Body of pancreas (tissue), 4 donors: ENCODE data around the gene IL34. TPM values are rescaled to one million over a fixed set of nuclear protein-coding genes. Genes with fewer than 3 reads are reported as not detected.
A peak's percentile ranks its signal among the peaks of the same experiment; 100 is the strongest.

ENCODE experiments used
- ATAC-seq: fragments of 150-250 bp; one replicate; pipeline ENCODE4 v1.9.1; 2016
- DNase-seq, 4 donors: peaks; one replicate each; pipeline ENCODE4 v3.0.0-alpha.2; 2019
- H3K27ac ChIP-seq, 4 donors: fragments of 200-600 bp; sonication (generic); 1 replicate in 3 of 4; 2 replicates in 1 of 4; pipeline versions ENCODE4 v1.5.1 to v1.6.1; 2016 to 2019; ENCODE audit warnings: mild to moderate bottlenecking in 1 of 4, mixed read lengths in 1 of 4, moderate library complexity in 1 of 4
- H3K27me3 ChIP-seq, 2 donors: fragments of 200-600 bp; sonication (generic); one replicate each; pipeline ENCODE4 v1.6.0; 2016; ENCODE audit warnings: mild to moderate bottlenecking in 1 of 2
- H3K36me3 ChIP-seq, 2 donors: fragments of 200-600 bp; sonication (generic); replicated peaks in 1 of 2; 2 replicates each; pipeline ENCODE4 v1.5.1; 2016; ENCODE audit warnings: low read depth in 2 of 2; ENCODE audit not compliant: insufficient read depth in 1 of 2
- H3K4me1 ChIP-seq: fragments of 200-600 bp; sonication (generic); one replicate; pipeline ENCODE4 v1.6.0; 2016
- H3K4me3 ChIP-seq, 2 donors: fragments of 200-600 bp; sonication (generic); 1 replicate in 1 of 2; 2 replicates in 1 of 2; pipeline ENCODE4 v1.5.1; 2016 to 2019
- H3K9me3 ChIP-seq, 3 donors: fragments of 200-600 bp; sonication (generic); 1 replicate in 2 of 3; 2 replicates in 1 of 3; pipeline ENCODE4 v1.5.1; 2016
- CTCF ChIP-seq, 7 experiments: fragments of 450-650 bp in 4 of 7; fragments of 200-600 bp in 3 of 7; sonication (generic) in 3 of 7; IDR thresholded peaks; one replicate each; pipeline ENCODE4 v1.5.1; 2016 to 2019; ENCODE audit warnings: antibody characterized with exemption in 7 of 7
- POLR2A ChIP-seq, 3 donors: fragments of 450-650 bp; IDR thresholded peaks; one replicate each; pipeline ENCODE4 v1.6.1; 2016; ENCODE audit warnings: antibody characterized with exemption in 3 of 3, mild to moderate bottlenecking in 2 of 3
- WGBS, 2 donors: methylation state at CpG; one replicate each; pipeline ENCODE4 v1.1.5; 2017; 5-methylcytosine and 5-hydroxymethylcytosine counted together
- intact Hi-C: fragments of 100-400 bp; cut with DNase I; formaldehyde crosslinking; loops from one replicate; pipeline ENCODE4 v1.15.1; 2023
- total RNA-seq, 2 donors: library from RNA; depleted of rRNA; stranded (reverse); fragments of >200 nt; gene quantifications; one replicate each; pipeline ENCODE4 v1.1.0, GENCODE V29; 2016

The IL34 gene
- total RNA-seq, 2 donors from 2014 or later: 0.78 to 3.0 TPM

GRCh38 chr16:70688246-70688742 lies 41.9 kb downstream of the IL34 start:
- TF ChIP-seq CTCF (IDR thresholded peaks at IDR 0.05) (no peak), POLR2A (IDR thresholded peaks at IDR 0.05) (no peak)
- Histone ChIP-seq H3K27ac (peak overlapping the region in 2 of 4 donors; percentile 60 to 78), H3K9me3 (no peaks in the 10 kb centered on the region), H3K27me3 (no peaks in the 10 kb centered on the region), H3K4me1 (peaks cover 46% of the 10 kb centered on the region), H3K4me3 (no peak overlapping the region), H3K36me3 (no peaks in the 10 kb centered on the region)
- intact Hi-C loops: no loop called here
- ATAC-seq (no peak), DNase-seq (peak in 2 of 4 donors; percentile 42 to 43)
- 46 to 75% methylated on average over 3 to 8 of the region's 8 CpGs for WGBS, 2 donors

- Histone ChIP-seq H3K27ac (peak overlapping the region in 1 of 4 donors; percentile 60), H3K27me3 (no peaks in the 10 kb centered on the region), H3K4me1 (peaks cover 35% of the 10 kb centered on the region), H3K36me3 (no peaks in the 10 kb centered on the region), H3K9me3 (no peaks in the 10 kb centered on the region), H3K4me3 (no peak overlapping the region)
- intact Hi-C loops: no loop called here
- DNase-seq: peak in 2 of 4 donors; percentile 52 to 61
- no peak for ATAC-seq
- TF ChIP-seq POLR2A (IDR thresholded peaks at IDR 0.05) (no peak), CTCF (IDR thresholded peaks at IDR 0.05) (no peak)
- WGBS, 2 donors: 93 to 95% methylated on average over 10 to 22 of the region's 22 CpGs
These were observed 42.9 kb downstream of the IL34 start for GRCh38 chr16:70689035-70689969.

- H3K4me1 ChIP-seq: peaks cover 26% of the 10 kb centered on the region
- ATAC-seq (no peak), DNase-seq (no peak)
- 88 to 91% methylated on average over 12 to 15 of the region's 16 CpGs for WGBS, 2 donors
- no peaks in the 10 kb centered on the region for H3K9me3 ChIP-seq
- H3K27ac ChIP-seq: peak overlapping the region in 1 of 4 donors; percentile 25
- intact Hi-C loops: no loop called here
- H3K4me3 ChIP-seq: no peak overlapping the region
- TF ChIP-seq CTCF (IDR thresholded peaks at IDR 0.05) (no peak), POLR2A (IDR thresholded peaks at IDR 0.05) (no peak)
- H3K27me3 ChIP-seq: no peaks in the 10 kb centered on the region
- no peaks in the 10 kb centered on the region for H3K36me3 ChIP-seq
These were observed 43.9 kb downstream of the IL34 start for GRCh38 chr16:70689970-70690891.

- peak overlapping the region in 3 of 4 donors; percentile 10 to 44 (median 39) for H3K27ac ChIP-seq
- H3K36me3 ChIP-seq: no peaks in the 10 kb centered on the region
- 92 to 95% methylated on average over 8 to 26 of the region's 26 CpGs for WGBS, 2 donors
- DNase-seq (peak in 3 of 4 donors; percentile 54 to 61 (median 60)), ATAC-seq (no peak)
- H3K4me1 ChIP-seq: peaks cover 20% of the 10 kb centered on the region
- no peaks in the 10 kb centered on the region for H3K27me3 ChIP-seq
- TF ChIP-seq CTCF (IDR thresholded peaks at IDR 0.05) (no peak), POLR2A (IDR thresholded peaks at IDR 0.05) (peak in 1 of 3 donors; percentile 10)
- intact Hi-C loops: no loop called here
- no peaks in the 10 kb centered on the region for H3K9me3 ChIP-seq
- no peak overlapping the region for H3K4me3 ChIP-seq
These were observed 45.1 kb downstream of the IL34 start for GRCh38 chr16:70691223-70692129.
